Stimulated activated CD4-positive, alpha-beta T cell treated with anti-CD3 and anti-CD28 coated beads, Interleukin-2, amount 100 ng/mL, for 4 hours (primary cell): ENCODE results near the gene CCDC120.

Experiments used
- DNase-seq: peaks from one replicate; pipeline ENCODE4 v3.0.0-alpha.2; 2020; ENCODE audit warnings: low read depth

The CCDC120 gene

DNA sequence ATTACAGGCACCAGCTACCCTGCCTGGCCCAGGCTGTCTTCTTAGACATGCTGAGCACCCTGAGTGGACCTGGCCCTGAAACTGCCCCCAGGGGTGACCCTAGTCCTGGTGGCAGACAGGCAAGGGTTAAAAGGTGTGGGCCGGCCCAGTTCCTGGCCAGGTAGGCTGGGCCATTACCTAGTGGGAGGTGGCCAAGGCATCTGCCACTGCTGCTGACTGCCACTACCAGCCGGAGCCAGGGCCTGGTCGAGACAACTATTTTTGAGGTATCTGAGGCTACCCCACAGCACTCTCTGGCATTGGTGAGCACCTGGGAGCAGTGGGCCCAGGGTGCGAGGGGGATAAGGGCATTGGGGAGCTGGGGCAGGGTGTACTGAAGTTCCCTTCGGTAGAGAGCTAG is at the start of gene CCDC120:
CCDC120 (plus strand) TSS at position 206 of the 400 bp plus-strand sequence. CDS start 3,043 bp downstream, outside the sequence.
- no peak for DNase-seq

GRCh38 chrX:49019050-49019449 is 39.7 kb upstream of the CCDC120 start:
- DNase-seq = no peak

- no peak for DNase-seq
These were observed 39.1 kb upstream of the CCDC120 start for GRCh38 chrX:49019599-49020249.

DNA sequence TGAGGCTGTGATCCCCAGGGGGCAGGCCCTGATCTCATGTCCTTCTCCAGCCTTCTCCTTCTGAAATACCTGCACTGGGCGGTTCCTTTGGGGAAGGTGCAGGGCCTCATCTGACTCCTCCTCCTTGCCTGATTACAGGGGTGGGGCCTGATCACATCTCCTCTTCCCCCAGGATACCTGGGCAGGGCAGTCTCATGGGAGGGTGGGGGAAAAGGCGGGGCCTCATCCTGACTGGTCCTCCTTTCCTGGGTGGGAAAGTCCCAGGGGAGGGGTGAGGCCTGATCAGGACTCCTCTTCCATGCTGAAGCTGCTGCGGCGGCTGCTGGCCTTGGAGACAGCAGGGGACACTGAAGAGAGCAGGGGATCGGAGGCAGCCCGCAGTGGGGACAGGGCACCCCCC is 28.9 kb upstream of the CCDC120 start:
- no peak for DNase-seq

DNA sequence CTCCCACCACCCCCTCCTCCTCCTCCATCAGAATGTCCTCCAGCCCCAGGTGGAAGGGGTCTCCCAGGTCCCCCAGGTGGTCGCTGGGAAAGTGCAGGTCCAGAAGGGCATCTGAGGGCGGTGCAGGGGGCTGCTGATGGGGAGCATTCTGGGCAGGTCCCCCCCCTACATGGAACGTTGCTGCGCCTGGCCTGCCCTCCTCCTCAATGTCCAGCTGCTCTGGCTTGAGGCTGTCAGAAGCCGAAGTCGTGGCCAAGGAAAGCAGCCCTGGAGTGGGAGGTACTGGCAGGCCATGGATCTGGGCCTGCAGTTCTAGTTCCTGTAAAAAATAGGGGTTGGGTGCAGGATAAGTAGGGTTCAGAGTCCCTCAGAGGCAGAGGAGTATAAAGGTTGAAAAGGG is 28.5 kb upstream of the CCDC120 start:
- no peak for DNase-seq

DNA sequence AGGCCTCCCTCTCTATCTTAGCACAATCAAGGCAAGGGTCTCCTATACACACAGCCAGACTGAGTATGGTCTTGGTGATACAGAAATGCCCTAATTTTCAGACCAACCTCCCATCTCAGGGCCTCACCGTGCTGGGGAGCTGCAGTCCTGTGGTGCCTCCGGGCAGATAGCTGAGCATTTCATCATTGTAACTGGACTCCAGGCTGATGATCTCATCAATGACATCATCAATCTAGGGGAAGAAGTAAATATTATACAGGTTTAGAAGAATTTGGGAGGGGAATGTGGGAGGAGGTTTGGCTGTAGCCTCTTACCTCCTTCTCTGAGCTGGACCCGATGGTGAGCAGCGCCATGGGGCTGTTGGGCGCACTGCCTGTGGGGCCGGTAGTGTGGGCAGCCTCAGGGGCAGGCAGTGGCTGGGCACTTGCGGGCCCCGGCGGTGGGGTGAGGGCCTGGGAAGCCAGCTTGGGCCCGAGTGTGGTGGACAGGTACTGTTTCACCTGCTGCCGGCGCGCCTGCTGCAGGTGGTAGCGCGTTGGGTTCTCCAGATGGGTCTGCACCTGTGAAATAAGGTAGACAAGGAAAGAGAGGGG is 20.8 kb upstream of the CCDC120 start:
- no peak for DNase-seq

DNA sequence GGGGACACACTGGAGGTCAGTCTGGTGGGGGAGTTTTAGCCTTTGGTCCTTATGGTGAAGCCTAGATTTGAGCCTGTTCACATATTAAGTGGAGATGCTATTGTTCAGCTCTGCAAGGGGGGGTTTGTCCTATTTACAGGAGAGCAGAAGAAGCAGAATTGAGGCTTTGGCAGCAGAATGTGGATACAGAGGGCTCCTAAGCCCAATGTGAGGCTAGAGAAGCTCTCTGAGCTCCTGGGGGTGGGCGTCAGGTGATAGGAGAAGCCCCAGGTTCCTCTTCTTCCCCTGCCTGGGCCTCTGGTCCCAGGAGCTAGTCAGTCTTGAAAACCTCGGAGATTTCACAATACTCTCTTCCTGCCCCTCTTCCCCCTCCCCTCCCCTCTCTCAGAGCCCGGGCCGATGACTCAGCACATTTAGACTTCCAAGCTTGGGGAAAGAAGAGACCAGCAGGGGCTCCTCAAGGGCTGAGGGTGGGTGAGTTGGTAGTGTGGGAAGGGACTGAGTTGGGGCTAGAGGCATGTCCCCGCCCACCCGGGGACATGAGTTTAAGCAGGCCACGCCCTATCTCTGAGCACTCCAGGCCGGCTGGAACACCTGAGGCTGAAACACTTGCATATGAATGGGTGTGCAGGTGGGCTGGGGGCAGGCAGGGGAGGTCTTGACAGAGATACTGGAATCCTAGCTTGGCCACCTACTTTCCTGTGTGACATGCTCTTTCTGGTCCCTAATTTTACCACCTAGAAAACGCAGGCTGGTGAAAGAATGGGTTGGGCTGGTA is 19.0 kb upstream of the CCDC120 start:
- peak; percentile 52 for DNase-seq

DNA sequence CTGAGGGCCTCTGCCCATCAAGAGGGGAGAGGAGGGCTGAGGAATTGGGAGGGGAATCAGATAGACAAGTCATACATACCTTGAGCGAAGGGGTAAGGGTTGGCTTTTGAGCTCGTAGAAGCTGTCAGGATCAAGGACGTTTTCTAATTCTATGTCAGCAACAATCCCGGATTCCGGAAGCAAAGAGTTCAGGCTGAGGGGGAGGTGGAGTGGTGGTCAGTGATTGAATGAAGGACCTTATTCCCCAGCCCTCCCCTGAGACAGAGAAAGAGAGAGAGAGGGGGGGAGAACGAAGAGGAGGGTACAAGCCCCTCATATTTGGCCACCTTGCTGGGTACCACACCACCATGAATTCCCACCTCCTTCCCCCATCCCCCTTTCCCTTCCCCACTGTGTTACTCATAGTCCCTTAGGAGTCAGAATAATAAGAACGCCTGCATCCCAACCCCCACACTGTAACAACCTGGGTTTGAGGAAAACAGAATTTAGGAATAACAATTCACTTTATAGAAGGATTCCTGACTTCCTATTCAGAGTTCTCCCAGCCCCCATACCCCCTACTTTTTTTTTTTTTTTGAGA is 18.3 kb upstream of the CCDC120 start:
- DNase-seq = no peak

DNA sequence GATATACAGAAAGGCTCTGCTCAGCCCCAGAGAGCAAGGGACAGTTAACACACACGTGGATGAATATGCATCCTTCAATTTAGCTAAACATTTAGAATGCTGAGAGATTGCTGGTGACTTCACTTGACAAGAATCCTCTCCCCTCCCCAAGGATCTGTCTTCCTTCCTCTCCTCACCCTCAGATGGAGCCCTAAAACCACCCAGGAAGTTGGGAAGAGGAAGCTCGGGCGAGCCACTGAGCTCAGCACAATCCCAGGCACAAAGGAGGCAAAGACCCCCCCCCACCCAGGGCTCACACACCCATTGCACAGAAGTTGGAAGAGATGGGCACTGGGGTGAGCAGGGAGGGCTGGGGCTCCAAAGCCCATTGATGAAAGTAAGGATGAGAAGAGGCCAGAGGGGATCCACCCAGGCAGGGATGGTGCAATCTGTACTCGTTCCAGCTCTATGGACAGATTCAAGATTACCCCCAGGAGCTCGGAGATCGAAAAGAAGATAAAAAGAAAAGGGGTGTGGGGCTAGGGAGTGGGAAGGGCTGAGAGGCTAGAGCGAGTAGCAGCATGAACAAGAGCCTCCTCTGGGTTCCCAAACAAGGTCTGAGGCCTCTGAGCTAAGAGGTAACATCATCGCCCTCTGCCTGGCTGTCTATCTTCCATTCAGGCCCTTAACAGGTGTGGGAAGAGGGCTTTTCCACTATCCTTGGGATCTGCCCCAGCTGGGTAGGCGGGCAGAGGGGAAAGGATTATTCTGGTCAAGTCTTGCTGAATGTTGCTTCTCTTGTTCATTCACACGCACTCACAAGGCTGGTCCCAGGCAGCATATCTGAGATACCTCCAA is 16.8 kb upstream of the CCDC120 start:
- no peak for DNase-seq

DNA sequence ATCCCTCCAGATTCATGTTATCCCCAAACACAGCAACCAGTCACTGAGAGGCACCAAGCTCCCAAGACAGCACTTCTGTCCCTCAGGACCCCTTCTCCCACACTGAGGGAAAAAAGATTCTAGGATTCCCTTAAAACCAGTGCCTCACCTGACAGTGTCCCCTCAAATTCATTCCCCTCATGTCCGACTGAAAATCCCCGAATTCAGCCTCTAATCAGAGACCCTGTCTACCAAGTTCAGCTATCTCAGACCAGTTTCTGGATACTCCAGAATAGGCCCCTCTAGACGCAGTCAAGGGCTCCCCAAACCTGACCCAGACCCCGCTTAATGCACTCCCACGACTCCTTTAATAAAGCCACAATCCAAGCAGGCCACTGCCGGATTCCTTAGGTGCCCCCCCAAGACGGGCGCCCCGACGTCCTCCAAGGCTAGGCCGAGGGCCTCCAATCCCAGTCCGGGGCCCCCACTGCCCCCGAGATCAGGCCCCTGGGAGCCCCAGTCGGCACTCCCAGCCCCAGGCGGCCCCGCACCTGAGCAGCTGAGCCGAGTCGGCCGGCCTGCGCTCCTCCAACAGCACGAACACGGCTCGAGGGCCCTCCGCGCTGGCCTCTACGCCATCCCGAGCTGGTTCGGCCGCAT is 16.1 kb upstream of the CCDC120 start:
- no peak for DNase-seq

DNA sequence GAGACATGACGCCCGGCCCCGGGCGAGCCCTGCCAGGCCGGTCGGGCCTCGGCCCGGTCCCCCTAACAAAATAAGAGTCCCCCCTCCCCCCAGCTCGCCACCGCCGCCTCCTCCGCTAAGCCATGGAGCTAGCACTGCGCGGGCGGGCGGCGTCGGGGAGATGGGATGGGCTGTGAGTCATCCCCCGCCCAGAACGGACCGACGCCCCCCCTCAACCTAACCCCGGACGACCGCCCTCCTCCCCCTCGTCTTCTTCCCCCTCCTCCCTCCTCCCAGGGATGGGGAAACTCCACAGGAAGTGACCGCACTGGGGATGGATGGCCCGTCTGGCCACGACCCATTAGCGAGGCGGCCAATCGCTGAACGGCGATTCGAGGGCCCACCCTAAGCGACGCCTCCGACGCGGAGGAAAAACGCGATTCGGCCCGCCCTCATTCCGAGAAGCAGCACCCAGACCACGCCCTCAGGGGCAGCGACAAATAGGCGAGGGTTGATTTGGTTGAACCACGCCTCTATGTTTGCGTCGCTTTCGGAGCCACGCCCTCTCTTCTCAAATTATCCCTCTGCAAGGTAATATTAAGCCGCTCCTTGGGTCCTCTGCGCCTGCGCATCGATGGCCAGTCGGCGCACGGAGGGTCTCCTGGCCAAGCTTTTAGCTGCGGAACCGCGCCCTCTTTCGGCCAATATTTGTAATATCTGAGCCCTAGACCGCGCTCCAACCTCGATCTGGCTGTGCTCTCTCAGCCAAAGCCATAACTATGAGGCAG is 15.4 kb upstream of the CCDC120 start, which contains the start of gene TFE3:
TFE3 (minus strand) TSS at position 138 of the 767 bp plus-strand sequence; CDS start at position 7, 131 bp downstream.
- DNase-seq = peak; percentile 94

GRCh38 chrX:49043987-49044281 is 14.9 kb upstream of the CCDC120 start:
- DNase-seq = no peak

- peak; percentile 52 for DNase-seq
These were observed 5.4 kb upstream of the CCDC120 start for GRCh38 chrX:49053223-49054072.

DNA sequence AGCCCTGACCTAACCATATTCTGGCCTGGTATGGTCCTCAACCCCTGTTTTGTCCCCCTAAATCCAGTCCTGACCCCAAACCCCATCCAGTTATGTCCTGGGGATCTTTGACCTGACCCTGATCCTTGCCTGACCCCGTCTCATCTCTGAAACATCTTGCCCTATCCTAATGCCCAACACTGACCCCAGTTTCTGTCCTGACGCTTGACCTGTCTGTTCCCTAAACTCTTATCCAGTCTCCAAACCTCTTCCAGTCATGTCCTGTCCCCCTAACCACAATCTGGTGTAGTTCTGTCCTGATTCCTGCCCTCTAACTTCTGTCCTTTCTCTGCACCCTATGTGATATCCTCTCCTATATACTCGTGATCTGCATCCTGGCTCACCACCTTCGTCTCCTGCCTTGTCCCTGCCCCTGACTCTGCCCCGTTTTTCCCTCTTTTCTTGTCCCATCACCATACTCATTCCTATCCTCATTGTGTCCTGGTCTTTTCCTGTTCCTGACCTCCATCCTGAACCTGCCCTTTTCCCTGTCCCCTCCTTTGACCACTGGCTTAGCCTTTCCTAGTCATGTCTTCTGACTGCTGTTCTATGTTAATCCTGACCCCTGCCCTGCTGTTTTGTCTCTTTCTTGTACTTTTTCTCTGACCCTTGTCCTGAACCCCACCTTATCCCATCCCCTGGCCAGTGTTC is 4.6 kb upstream of the CCDC120 start:
- DNase-seq = no peak

DNA sequence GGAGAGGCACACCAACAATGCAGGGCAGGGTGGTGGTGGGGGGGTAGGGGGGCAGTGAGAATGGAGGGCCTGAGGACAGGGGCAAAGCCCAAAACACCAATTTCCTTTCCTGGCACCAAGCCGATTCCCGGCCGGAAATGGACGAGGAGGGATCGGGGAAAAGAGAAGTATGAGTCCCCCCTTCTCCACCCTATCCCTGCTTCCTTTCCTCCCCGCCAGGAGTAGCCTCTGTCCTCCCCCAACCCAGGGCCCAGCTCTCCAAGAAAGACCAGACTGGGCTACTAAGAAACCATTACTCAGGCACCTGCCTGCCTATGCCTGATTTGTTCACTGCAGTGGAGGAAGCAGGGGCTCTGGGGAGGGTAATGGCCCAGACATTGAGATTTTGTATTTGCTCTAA is 402 bp downstream of the CCDC120 start:
- DNase-seq = no peak

DNA sequence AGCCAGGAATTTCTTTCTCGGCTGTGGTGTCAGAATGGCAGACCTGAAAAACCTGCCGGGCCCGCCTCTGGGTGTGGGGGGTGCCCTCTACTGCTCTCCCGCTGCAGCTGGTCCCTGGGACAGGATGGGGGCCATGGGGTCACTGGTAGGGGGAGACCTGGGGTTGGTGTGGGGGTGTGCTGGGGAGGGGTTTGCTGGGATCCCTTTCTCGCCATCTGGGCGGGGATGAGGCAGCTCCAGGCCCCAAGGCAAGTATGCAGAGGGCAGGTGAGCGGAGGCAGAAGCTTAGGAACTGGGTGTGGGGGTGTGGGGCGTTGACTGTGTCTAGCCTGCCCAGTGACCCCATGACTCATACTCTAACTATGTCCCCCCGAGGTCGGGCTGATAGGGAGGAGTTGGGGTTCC is 884 bp downstream of the CCDC120 start:
- DNase-seq = no peak

GRCh38 chrX:49060914-49061313 is 2.1 kb downstream of the CCDC120 start:
- DNase-seq = no peak

GRCh38 chrX:49061490-49061889 is 2.7 kb downstream of the CCDC120 start:
- DNase-seq = no peak

DNA sequence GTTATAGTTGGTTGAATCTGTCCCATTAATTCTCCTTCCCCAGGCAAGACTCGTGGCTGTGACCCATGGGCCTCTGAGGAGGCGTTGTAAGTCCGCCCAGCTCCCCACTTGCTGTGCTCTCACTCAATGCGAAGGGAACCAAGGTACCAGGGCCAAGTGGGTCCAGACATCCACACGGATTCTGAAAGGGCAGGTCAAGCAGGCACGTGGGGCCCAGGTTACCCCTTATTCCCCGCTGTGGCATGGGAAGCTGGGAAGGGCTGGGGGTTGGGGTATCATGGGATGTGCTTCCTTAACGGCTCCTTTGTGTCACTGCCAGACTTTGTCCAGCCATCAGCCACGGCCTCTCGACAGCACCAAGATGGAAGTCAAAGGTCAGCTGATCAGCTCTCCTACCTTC is 3.1 kb downstream of the CCDC120 start:
- DNase-seq = no peak
